H1 (cell line): ENCODE results near the gene SLC44A1. TPM values are rescaled to one million over a fixed set of nuclear protein-coding genes. Genes with fewer than 3 reads are reported as not detected.

Source experiments
- CTCF ChIA-PET: fragments of 300-600 bp; sonication (Branson Sonifier 250); formaldehyde crosslinking; loops from one replicate; lab custom pipeline; 2021; ENCODE audit not compliant: partially characterized antibody; lab: Charles Lee
- POLR2A ChIA-PET: fragments of 300-600 bp; sonication (Branson Sonifier 250); formaldehyde crosslinking; loops from one replicate; lab custom pipeline; 2021; ENCODE audit warnings: inconsistent platforms; ENCODE audit not compliant: partially characterized antibody; lab: Charles Lee
- DNase-seq, 2 experiments: peaks; one replicate each; pipeline versions ENCODE4 v3.0.0 to v3.0.0-alpha.2; 2010 to 2022; ENCODE audit warnings: low spot score in 2 of 2, low read depth in 1 of 2, mixed read lengths in 1 of 2
- FAIRE-seq: peaks from 2 replicates; lab custom pipeline; 2011; peaks lifted over from hg19 to GRCh38; lab: Jason Lieb, UNC
- H2AFZ ChIP-seq: 2 replicates; pipeline ENCODE4 v1.8.1; 2012; ENCODE audit warnings: low read length, inconsistent platforms
- H2AK5ac ChIP-seq: 2 replicates; pipeline ENCODE4 v1.6.1; 2013; ENCODE audit warnings: low read depth, low read length
- H2BK120ac ChIP-seq: replicated peaks from 2 replicates; pipeline ENCODE3; 2013; ENCODE audit warnings: low read depth, low read length, inconsistent platforms
- H2BK12ac ChIP-seq: 2 replicates; pipeline ENCODE4 v1.6.1; 2013; ENCODE audit warnings: low read depth, low read length
- H2BK15ac ChIP-seq: 2 replicates; pipeline ENCODE4 v1.6.1; 2013; ENCODE audit warnings: low read length
- H2BK20ac ChIP-seq: 2 replicates; pipeline ENCODE4 v1.6.1; 2013; ENCODE audit warnings: low read length
- H2BK5ac ChIP-seq: 2 replicates; pipeline ENCODE4 v1.6.1; 2013; ENCODE audit warnings: low read depth, low read length
- H3K14ac ChIP-seq: 2 replicates; pipeline ENCODE4 v1.6.1; 2013; ENCODE audit warnings: inconsistent platforms; ENCODE audit not compliant: insufficient read length
- H3K18ac ChIP-seq: 2 replicates; pipeline ENCODE4 v1.6.1; 2013; ENCODE audit warnings: low read length; ENCODE audit errors: extremely low read depth
- H3K23ac ChIP-seq: 2 replicates; pipeline ENCODE4 v1.6.1; 2013; ENCODE audit warnings: inconsistent platforms; ENCODE audit not compliant: insufficient read length
- H3K23me2 ChIP-seq: 2 replicates; pipeline ENCODE4 v1.6.1; 2013; ENCODE audit warnings: low read depth, low read length
- H3K27ac ChIP-seq: 2 replicates; pipeline ENCODE4 v1.6.1; 2011; ENCODE audit warnings: low read depth, low read length, inconsistent platforms
- H3K27me3 ChIP-seq, 4 experiments: replicated peaks in 1 of 4; 1 replicate in 1 of 4; 2 replicates in 3 of 4; pipeline versions ENCODE4 v1.6.1 to v1.8.1; 2011 to 2013; ENCODE audit warnings: low read length in 3 of 4, mild to moderate bottlenecking in 3 of 4, inconsistent platforms in 2 of 4, mixed read lengths in 2 of 4, moderate library complexity in 1 of 4; ENCODE audit not compliant: control insufficient read depth in 3 of 4, insufficient read depth in 3 of 4; ENCODE audit errors: extremely low read depth in 1 of 4
- H3K36me3 ChIP-seq, 4 experiments: 2 replicates each; pipeline versions ENCODE4 v1.6.1 to v1.8.1; 2011 to 2013; ENCODE audit warnings: mild to moderate bottlenecking in 4 of 4, low read length in 3 of 4, moderate library complexity in 2 of 4, control low read depth in 1 of 4, inconsistent platforms in 1 of 4; ENCODE audit not compliant: insufficient read depth in 4 of 4, control insufficient read depth in 2 of 4
- H3K4ac ChIP-seq: replicated peaks from 2 replicates; pipeline ENCODE3; 2013; ENCODE audit warnings: low read length, low read depth, mixed read lengths, inconsistent platforms; ENCODE audit not compliant: insufficient read length
- H3K4me1 ChIP-seq, 4 experiments: replicated peaks in 1 of 4; 1 replicate in 1 of 4; 2 replicates in 3 of 4; pipeline versions ENCODE4 v1.6.1 to v1.8.1; 2011 to 2013; ENCODE audit warnings: low read length in 3 of 4, inconsistent platforms in 2 of 4, mixed read lengths in 1 of 4; ENCODE audit not compliant: insufficient read depth in 4 of 4, control insufficient read depth in 3 of 4
- H3K4me2 ChIP-seq, 2 experiments: 2 replicates each; pipeline versions ENCODE4 v1.6.1 to v1.8.1; 2011 to 2013; ENCODE audit warnings: low read depth in 2 of 2, low read length in 2 of 2, control low read depth in 1 of 2, inconsistent platforms in 1 of 2, mild to moderate bottlenecking in 1 of 2; ENCODE audit not compliant: insufficient read depth in 1 of 2
- H3K4me3 ChIP-seq, 4 experiments: fragments of 200-600, 300-600 bp in 1 of 4; sonication (generic), shearing (Covaris generic), sonication (Bioruptor Twin) in 1 of 4; 2 replicates each; pipeline versions ENCODE4 v1.5.1 to v1.8.1; 2011 to 2016; ENCODE audit warnings: low read length in 4 of 4, low read depth in 3 of 4, control low read depth in 2 of 4, inconsistent platforms in 2 of 4, mild to moderate bottlenecking in 2 of 4, mixed read lengths in 1 of 4, moderate library complexity in 1 of 4; ENCODE audit not compliant: insufficient read depth in 2 of 4; ENCODE audit errors: extremely low read depth in 1 of 4
- H3K56ac ChIP-seq: replicated peaks from 2 replicates; pipeline ENCODE3; 2013; ENCODE audit warnings: low read depth, mild to moderate bottlenecking, mixed read lengths, low read length, inconsistent platforms; ENCODE audit not compliant: insufficient read length
- H3K79me1 ChIP-seq: 2 replicates; pipeline ENCODE4 v1.6.1; 2013; ENCODE audit warnings: low read depth, low read length, control low read depth
- H3K79me2 ChIP-seq, 2 experiments: 2 replicates each; pipeline versions ENCODE4 v1.6.1 to v1.8.1; 2012 to 2013; ENCODE audit warnings: low read length in 2 of 2, mild to moderate bottlenecking in 2 of 2, inconsistent platforms in 1 of 2; ENCODE audit not compliant: insufficient read depth in 2 of 2, control insufficient read depth in 1 of 2
- H3K9ac ChIP-seq, 4 experiments: replicated peaks in 1 of 4; 1 replicate in 1 of 4; 2 replicates in 3 of 4; pipeline versions ENCODE4 v1.6.1 to v1.8.1; 2011 to 2013; ENCODE audit warnings: low read depth in 3 of 4, low read length in 3 of 4, control low read depth in 2 of 4, mild to moderate bottlenecking in 2 of 4, moderate library complexity in 2 of 4, inconsistent platforms in 1 of 4; ENCODE audit errors: extremely low read depth in 1 of 4
- H3K9me3 ChIP-seq, 2 experiments: 2 replicates each; pipeline versions ENCODE4 v1.6.1 to v1.8.1; 2012 to 2013; ENCODE audit warnings: mild to moderate bottlenecking in 2 of 2, moderate library complexity in 2 of 2, control low read depth in 1 of 2, inconsistent platforms in 1 of 2, low read depth in 1 of 2, low read length in 1 of 2, mixed read lengths in 1 of 2; ENCODE audit not compliant: insufficient read depth in 2 of 2
- H4K20me1 ChIP-seq, 2 experiments: replicated peaks in 1 of 2; 2 replicates each; pipeline versions ENCODE3 to v1.8.1; 2011 to 2013; ENCODE audit warnings: inconsistent platforms in 2 of 2, low read length in 2 of 2, mild to moderate bottlenecking in 1 of 2; ENCODE audit not compliant: insufficient read depth in 2 of 2, control insufficient read depth in 1 of 2
- H4K5ac ChIP-seq: 2 replicates; pipeline ENCODE4 v1.6.1; 2013; ENCODE audit warnings: low read length, low read depth, mixed read lengths, inconsistent platforms; ENCODE audit not compliant: insufficient read length
- H4K8ac ChIP-seq: 2 replicates; pipeline ENCODE4 v1.8.0; 2013; ENCODE audit warnings: mild to moderate bottlenecking, moderate library complexity, low read length, inconsistent platforms; ENCODE audit not compliant: insufficient read depth; ENCODE audit errors: extremely low read depth
- H4K91ac ChIP-seq: replicated peaks from 2 replicates; pipeline ENCODE3; 2013; ENCODE audit warnings: low read length, mixed read lengths, inconsistent platforms; ENCODE audit not compliant: insufficient read length
- CHD1 ChIP-seq: IDR thresholded peaks from 2 replicates; pipeline ENCODE4 v1.6.1; 2012; ENCODE audit warnings: low read depth, low read length, improper control_type of control experiment
- CHD2 ChIP-seq: IDR thresholded peaks from 2 replicates; pipeline ENCODE4 v1.6.1; 2012; ENCODE audit warnings: low read length, improper control_type of control experiment
- SP2 ChIP-seq: IDR thresholded peaks from 2 replicates; pipeline ENCODE4 v1.6.1; 2012; ENCODE audit warnings: mild to moderate bottlenecking, low read length, inconsistent platforms
- TBP ChIP-seq: IDR thresholded peaks from 2 replicates; pipeline ENCODE4 v1.6.1; 2011; ENCODE audit warnings: low read depth, low read length, improper control_type of control experiment
- WGBS, 2 experiments: shearing (Covaris generic) in 1 of 2; methylation state at CpG; one replicate each; pipeline versions ENCODE4 v1.1.6 to v1.1.7; 2013 to 2015; ENCODE audit warnings: low lambda C conversion rate in 2 of 2, mixed read lengths in 2 of 2, inconsistent platforms in 1 of 2, low coverage in 1 of 2, missing lambda C conversion rate in 1 of 2; ENCODE audit not compliant: insufficient replicate concordance in 2 of 2, insufficient coverage in 1 of 2, insufficient read length in 1 of 2; ENCODE audit errors: extremely low coverage in 1 of 2, missing lambda C conversion rate in 1 of 2; 5-methylcytosine and 5-hydroxymethylcytosine counted together
- polyA plus RNA-seq, 7 experiments: library from polyadenylated mRNA; depleted of rRNA in 3 of 7; stranded (reverse) in 5 of 7; unstranded in 2 of 7; fragments of >200 nt in 5 of 7; fragments of 200-250 nt in 2 of 7; gene quantifications; 1 replicate in 5 of 7; 2 replicates in 1 of 7; 4 replicates in 1 of 7; pipeline versions ENCODE4 v1.2.1 to v1.2.3, GENCODE V29; 2011 to 2013; ENCODE audit warnings: missing spikeins in 2 of 7, mixed read lengths in 2 of 7
- total RNA-seq: library from RNA; stranded (reverse); fragmentation: NEBNext Ultra II Directional; extraction: Animal tissue kit (Norgen Biotek cat#: 25700); gene quantifications from 2 replicates; pipeline ENCODE4 v1.2.1, GENCODE V29; 2021
- TF ChIP-seq, protein P1 (sequence below): IDR thresholded peaks from 2 replicates; pipeline ENCODE4 v1.6.1; 2012; ENCODE audit warnings: inconsistent platforms

Gene SLC44A1
- total and polyA plus RNA-seq, 2 of the 8 experiments (the other 6 are each of a cell fraction or from before 2014, with no cell fraction given) = 30.5 to 71.2 TPM

DNA sequence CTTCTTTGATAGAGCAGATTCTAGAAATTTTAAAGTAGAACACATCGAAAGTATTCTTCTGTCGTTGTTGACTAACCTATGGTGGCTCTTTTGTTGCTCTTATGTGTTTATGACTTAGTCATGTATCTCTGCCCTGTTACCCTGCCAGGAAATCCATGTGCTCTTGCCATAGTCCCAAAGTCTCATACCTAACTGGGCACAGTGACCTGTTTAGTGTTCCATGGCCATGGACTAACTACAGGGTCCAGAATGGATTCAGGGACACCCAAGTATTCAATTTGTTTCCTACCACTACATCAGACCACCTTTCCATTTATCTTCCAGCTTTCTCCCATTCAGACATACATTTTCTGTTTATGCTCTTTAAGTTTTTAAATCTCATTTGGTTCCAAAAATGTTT is 18.0 kb downstream of the SLC44A1 start:
- no peak overlapping the region for H3K9ac ChIP-seq
- H3K27ac ChIP-seq = no peak overlapping the region
- no peaks in the 10 kb centered on the region for H3K23me2 ChIP-seq
- ChIA-PET POLR2A (interaction anchor here (0.5 to 1.9 kb wide), 4 partner anchors 11 to 18 kb away, joined by 3 to 5 read pairs (median 3); partner anchors contain the start of gene SLC44A1), CTCF (interaction anchor here (0.6 to 1.5 kb wide), 5 partner anchors 17 to 128 kb away, joined by 3 to 4 read pairs (median 3); partner anchors contain the start of gene SLC44A1)
- no peak overlapping the region for H3K14ac ChIP-seq
- H3K4me3 ChIP-seq = no peak overlapping the region
- H3K79me2 ChIP-seq = peaks cover 0 to 93% of the 10 kb centered on the region in 2 experiments; a peak in 3 of 4 replicates
- no peaks in the 10 kb centered on the region for H3K9me3 ChIP-seq
- no peak overlapping the region for H4K5ac ChIP-seq
- H2BK12ac ChIP-seq = no peak overlapping the region
- no peak overlapping the region for H2AK5ac ChIP-seq
- H2BK5ac ChIP-seq = no peak overlapping the region
- H2AFZ ChIP-seq = no peak overlapping the region
- no peak overlapping the region for H3K4ac ChIP-seq
- H4K91ac ChIP-seq = no peak overlapping the region
- H4K8ac ChIP-seq = no peak overlapping the region
- H3K27me3 ChIP-seq = no peaks in the 10 kb centered on the region
- no peak overlapping the region for H3K23ac ChIP-seq
- no peak overlapping the region for H2BK20ac ChIP-seq
- H3K18ac ChIP-seq = no peak overlapping the region
- H3K79me1 ChIP-seq = peaks cover 6% of the 10 kb centered on the region; the same call in 1 of the 2 replicates
- peaks cover 0 to 6% (median 3%) of the 10 kb centered on the region in 4 experiments; a peak in 3 of 7 replicates for H3K4me1 ChIP-seq
- WGBS, 2 experiments = 98% methylated on average over 2 of the region's 2 CpGs; no CpG with 5 or more reads in 1 of the 2 experiments
- no peak overlapping the region for H3K56ac ChIP-seq
- no peak for DNase-seq
- H3K36me3 ChIP-seq = no peaks in the 10 kb centered on the region
- H4K20me1 ChIP-seq = peaks cover 0 to 2% of the 10 kb centered on the region in 2 experiments
- TF ChIP-seq CHD2 = no peak
- no peak for TF ChIP-seq CHD1
- TF ChIP-seq, protein P1, sequence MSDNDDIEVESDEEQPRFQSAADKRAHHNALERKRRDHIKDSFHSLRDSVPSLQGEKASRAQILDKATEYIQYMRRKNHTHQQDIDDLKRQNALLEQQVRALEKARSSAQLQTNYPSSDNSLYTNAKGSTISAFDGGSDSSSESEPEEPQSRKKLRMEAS = no peak
- no peak for TF ChIP-seq SP2
- TF ChIP-seq TBP = no peak
- TF ChIP-seq, all 59 proteins: peak for 0
- Histone ChIP-seq H2BK15ac (no peak overlapping the region), H2BK120ac (no peak overlapping the region), H3K4me2 (no peak overlapping the region)
- FAIRE-seq = no peak
